Ureter (tissue), 1 donor: ENCODE results near the gene SCN1A. TPM values are rescaled to one million over a fixed set of nuclear protein-coding genes. Genes with fewer than 3 reads are reported as not detected.
"Not testable (repeated sequence)": the region's sequence is repeated elsewhere in the genome, so short reads cannot be mapped to it uniquely, and the experiment has no call there.

Experiments used
- DNase-seq: peaks from one replicate; pipeline ENCODE4 v3.0.0-alpha.2; 2020; ENCODE audit warnings: low spot score
- total RNA-seq: library from RNA; stranded (reverse); gene quantifications from one replicate; pipeline ENCODE4 v1.2.4, GENCODE V29; 2023
- donor health status: DM: yes; HTN: yes; CAD: no.

The SCN1A gene
- not detected for total RNA-seq

- no peak for DNase-seq
Measured at GRCh38 chr2:166127217-166128155, at the start of gene SCN1A. SCN1A (minus strand) TSS chr2:166128020; CDS start chr2:166073621, 54,399 bp downstream.

DNA sequence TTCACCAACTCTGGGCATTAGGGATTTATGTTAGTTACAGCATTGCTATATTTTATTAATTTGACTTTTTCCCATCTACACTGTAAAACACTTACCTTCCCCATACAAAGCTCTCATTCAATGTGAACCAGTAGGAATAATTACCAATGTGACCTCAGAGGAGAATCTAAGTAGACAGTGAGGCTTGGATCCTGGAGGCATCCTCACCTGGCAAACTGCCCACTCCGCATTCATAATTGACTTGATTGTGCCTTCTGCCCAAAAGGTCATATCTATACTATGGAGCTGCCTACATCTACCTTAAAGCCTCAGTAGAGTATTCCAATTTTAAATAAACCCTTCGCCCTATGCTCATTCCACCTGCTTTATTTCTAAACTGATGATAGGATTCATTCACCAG, 45.4 kb upstream of the SCN1A start:
- no peak for DNase-seq

DNA sequence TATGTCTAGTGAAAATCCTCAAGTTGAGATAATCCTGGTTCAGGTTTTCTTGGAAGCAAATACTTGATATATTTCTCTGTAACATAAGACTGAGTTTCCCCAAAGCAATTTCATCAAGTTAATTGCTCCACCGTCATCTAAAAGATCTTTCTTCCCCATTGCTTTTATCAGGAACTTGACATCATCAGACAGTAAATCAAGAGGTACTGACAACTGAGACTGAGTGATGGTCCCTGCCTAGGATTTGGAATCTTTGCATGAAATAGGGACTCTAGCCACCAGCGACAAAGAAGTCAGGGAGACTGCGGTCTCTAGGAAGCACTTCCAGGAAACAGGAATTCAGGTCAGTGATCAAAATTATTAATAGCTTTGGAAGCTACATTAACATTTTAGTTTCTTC, 43.4 kb upstream of the SCN1A start:
- DNase-seq: no peak

- no peak for DNase-seq
Measured at GRCh38 chr2:166170356-166170755, 42.5 kb upstream of the SCN1A start.

DNA sequence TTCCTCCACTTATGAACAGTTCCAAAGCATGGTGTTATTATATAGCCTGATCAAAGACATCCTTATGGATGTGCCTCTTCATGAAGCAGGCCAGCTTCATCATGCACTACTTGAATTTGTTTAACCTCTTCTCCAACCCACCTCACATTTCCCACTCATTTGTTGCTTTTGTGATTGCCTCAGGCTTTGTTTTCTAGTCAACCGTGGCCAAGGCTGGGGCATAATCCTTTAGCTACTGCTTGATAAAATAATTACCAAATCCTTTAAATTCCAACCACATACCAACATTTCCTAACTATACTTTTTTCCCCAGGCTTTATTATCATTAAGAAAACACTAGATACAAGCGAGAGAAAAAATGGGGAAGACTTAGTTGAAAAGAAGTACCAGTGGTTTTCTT, 39.6 kb upstream of the SCN1A start:
- no peak for DNase-seq

- no peak for DNase-seq
Measured at GRCh38 chr2:166163775-166164174, 36.0 kb upstream of the SCN1A start.

- no peak for DNase-seq
Measured at GRCh38 chr2:166158546-166158945, 30.7 kb upstream of the SCN1A start.

DNA sequence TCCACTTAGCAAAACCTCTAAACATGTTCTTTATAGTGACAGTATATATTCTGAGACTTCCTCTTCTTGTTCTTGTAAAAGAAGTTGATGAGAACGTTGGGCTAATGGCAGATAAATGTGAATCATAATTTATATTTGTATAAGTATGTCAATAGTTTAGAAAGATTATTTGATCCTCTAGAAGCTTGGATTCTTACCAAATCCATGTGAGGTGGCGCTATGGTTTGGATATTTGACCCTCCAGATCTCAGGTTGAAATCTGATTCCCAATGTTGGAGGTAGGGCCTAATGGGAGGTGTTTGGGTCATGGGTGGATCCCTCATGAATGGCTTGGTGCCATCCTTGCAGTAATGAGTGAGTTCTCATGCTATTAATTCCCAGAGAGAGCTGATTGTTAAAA, 29.8 kb upstream of the SCN1A start:
- DNase-seq: no peak

DNA sequence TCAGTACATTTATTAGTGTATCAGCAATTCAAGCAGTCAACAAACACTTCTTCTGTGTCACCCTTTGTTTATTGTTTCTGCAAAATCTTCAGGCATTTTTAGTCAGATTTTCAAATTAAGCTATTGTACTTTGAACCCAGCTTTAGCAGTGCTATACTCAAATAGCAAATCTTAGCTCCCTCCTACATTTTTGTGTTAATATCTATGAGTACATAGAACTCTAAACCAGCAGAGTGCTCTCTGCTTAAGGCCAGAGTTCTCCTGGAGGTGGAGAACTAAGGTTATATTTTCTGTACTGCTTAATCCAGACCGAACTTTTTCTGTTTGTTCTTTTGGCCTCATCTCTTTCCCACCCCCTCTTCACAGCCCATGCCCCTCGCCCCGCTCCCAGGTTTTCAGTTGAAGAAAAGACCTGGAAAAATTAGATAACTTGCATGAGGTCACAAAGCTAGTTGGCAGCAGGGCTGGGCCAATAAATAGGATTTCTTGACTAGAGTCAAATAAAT, 29.2 kb upstream of the SCN1A start:
- no peak for DNase-seq

GRCh38 chr2:166155589-166155988, 27.8 kb upstream of the SCN1A start:
- no peak for DNase-seq

DNA sequence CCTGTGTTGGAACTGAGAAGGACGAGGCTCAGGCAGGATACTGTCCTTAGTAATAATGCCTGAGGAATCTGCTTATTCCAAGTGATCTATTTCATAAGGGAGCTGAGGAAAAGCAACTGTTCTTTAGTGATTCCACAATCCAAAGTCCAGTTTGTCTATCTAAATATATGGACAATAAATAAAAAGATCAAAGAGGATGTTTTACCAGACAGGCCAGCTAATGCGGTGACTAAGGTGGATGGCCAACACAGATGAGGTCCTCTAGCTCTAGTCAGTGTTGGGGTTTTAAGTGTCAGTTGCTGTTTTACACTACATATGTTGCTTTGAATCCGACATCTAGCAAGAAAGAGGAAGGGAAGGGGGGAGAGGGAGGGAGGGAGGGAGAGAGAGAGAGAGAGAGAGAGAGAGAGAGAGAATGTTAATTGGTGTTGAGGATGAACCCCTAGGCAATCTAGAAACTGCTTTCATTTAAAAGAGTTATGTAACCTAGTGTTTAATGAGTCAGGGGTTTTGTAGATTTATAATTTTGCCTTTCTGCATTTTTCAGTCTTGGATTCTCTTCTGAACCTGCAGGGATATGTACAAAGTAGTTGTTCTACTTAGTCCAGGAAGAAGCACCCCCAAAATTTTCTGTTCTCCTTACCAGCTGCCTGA, 27.0 kb upstream of the SCN1A start:
- no peak for DNase-seq

- DNase-seq: no peak
Measured at GRCh38 chr2:166152064-166152463, 24.2 kb upstream of the SCN1A start.

DNA sequence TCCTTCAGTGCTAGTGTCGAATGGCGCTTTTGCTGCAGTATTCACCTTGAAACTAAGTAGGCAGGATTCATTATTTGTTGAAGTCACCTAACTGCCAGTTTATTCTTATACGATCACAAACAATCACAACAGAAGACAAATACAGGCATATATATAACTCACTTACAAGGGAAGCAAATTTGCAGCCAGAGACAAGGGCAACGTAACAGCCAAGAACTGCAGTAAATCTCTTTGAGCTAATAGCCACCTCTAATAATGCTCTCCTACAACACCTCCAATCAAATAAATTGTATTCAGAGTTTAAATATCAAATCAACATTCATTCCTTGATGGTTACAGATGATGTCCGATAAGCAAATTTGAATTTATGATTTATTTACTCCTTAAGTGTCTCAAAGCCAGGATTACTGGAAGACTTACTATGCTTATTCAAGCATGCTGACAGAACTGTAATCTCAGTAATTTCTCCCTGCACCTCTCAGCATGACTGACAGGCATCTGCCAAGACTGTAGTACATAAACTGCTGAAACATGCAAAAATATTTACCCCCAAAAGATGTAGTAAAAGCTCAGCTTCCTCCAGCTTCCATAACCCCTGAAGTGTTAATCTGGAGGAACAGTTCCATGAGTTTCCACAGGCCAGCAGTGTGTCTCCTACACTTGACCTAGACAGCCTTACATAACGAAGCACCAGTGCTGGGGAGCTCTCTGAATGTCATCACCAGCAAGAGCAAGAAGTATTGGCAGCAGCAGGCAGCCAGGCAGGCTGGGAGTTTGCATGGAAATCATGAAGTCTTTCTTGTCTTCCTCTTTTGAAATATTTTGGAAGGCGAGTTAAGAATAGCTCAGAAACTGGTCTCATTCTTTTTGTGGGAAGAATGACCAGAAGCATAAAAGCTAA, 20.9 kb upstream of the SCN1A start:
- DNase-seq: no peak

DNA sequence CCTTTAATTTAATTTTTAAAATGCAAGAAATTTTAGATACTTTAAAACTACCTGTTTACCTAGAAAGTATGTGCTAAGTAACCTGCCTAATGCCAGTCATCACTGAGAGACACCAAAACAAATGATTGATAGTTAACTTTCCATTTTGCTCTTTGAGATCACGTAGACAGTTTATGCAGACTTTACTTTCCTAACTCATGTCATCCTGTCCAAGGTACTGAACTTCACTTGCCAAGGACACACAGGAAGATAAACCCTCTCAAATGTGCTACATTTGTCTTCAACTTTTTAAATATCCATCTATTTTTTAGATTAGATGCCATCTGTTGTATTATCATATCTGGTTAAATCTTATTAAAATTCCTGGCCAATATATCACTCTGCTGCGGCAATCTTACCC, 20.1 kb upstream of the SCN1A start:
- DNase-seq: no peak

DNA sequence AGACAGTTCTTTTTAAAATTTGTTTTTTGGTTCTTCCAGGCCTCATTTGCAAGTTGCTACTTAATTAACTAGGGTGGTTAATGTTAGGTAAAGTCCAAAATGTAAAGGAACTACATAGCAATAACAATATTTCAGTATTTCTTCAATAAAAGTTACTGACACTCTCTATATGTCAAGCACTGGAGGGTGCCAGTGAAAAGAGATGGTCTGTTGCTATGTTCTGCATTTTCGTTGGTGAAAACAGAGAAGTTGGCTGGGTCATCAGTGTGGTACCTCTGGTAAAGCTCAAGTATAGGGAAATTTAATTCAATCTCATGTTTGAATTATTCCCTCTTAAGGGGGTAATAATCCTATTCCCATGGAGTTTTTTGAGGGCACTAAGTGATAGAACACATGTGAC, 16.3 kb upstream of the SCN1A start:
- DNase-seq: no peak

GRCh38 chr2:166140932-166141331, 13.1 kb upstream of the SCN1A start:
- DNase-seq: no peak

- DNase-seq: no peak
Measured at GRCh38 chr2:166140475-166140874, 12.7 kb upstream of the SCN1A start.

DNA sequence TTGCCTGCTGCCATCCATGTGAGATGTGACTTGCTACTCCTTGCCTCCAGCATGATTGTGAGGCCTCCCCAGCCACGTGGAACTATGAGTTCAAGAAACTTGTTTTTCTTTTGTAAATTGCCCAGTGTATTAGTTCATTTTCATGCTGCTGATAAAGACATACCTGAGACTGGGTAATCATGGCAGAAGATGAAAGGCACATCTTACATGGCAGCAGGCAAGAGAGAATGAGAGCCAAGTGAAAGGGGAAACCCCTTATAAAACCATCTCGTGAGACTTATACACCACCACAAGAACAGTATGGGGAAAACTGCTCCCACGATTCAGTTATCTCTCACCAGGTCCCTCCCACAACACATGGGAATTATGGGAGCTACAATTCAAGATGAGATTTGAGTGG, 11.7 kb upstream of the SCN1A start:
- not testable (repeated sequence) for DNase-seq

DNA sequence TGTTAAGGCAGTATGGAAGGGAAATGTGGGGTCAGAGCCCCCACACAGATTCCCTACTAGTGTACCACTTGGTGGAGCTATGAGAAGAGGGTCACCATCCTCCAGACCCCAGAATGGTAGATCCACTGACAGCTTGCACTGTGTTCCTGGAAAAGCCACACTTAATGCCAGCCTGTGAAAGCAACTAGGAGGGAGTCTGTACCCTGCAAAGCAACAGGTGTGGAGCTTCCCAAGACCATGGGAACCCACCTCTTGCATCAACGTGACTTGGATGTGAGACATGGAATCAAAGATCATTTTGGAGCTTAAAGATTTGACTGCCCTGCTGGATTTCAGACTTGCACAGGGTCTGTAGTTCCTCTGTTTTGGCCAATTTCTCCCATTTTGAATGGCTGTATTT, 10.8 kb upstream of the SCN1A start:
- no peak for DNase-seq

DNA sequence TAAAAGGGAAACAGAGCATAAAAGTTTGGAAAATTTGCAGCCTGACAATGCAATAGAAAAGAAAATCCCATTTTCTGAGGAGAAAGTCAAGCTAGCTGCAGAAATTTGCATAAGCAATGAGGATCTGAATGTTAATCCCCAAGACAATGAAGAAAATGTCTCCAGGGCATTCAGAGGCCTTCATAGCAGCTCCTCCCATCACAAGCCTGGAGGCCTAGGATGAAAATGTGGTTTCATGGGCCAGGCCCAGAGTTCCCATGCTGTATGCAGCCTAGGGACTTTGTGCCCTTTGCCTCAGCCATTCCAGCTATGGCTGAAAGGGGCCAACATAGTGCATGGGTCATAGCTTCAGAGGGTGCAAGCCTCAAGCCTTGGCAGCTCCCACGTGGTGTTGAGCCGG, 10.3 kb upstream of the SCN1A start:
- no peak for DNase-seq

- no peak for DNase-seq
Measured at GRCh38 chr2:166137331-166137730, 9.5 kb upstream of the SCN1A start.

GRCh38 chr2:166135849-166136258, 8.0 kb upstream of the SCN1A start:
- no peak for DNase-seq
